Body of pancreas (tissue), 4 donors: ENCODE results near the gene PDZD7. TPM values are rescaled to one million over a fixed set of nuclear protein-coding genes. Genes with fewer than 3 reads are reported as not detected.

Experiments
- microRNA counts, 2 donors: library from miRNA; unstranded; fragments of <30 nt; microRNA quantifications; one replicate each; lab custom pipeline; 2017
- microRNA-seq, 2 donors: library from miRNA; unstranded; fragments of <30 nt; microRNA quantifications; one replicate each; pipeline ENCODE4, GENCODE V29; 2016; ENCODE audit warnings: borderline number of aligned reads in 2 of 2, borderline replicate concordance in 2 of 2
- small RNA-seq: library from RNA; depleted of rRNA; stranded (forward); fragments of <200 nt; gene quantifications from one replicate; pipeline ENCODE3, GENCODE V24; 2016
- total RNA-seq, 2 donors: library from RNA; depleted of rRNA; stranded (reverse); fragments of >200 nt; gene quantifications; one replicate each; pipeline ENCODE4 v1.1.0, GENCODE V29; 2016

The PDZD7 gene
- total RNA-seq, 2 donors from 2014 or later = 0.52 to 0.66 TPM

MicroRNA genes within 50 kb of the gene (microRNA counts, 767-probe panel; counts per million panel counts)
- microRNA hsa-miR-608 (lab: Ali Mortazavi, UCI) = 0 to 736 counts per million in 2 donors

Small RNAs within 50 kb of the gene (microRNA-seq; reads per million reads assigned to microRNA genes)
- 0 reads per million in 2 donors for gene MIR608

Small RNAs within 50 kb of the gene (small RNA-seq; reads per million reads assigned to genes)
- not detected for gene MIR608

Other genes starting within 250 kb of the PDZD7 start
- 10 to 100 TPM; 16.2 to 26.7 TPM for gene SLF2, start 118.2 kb downstream of the PDZD7 start, total RNA-seq
- 10 to 100 TPM; 10.5 to 12.5 TPM for gene SEMA4G, start 61.6 kb downstream of the PDZD7 start, total RNA-seq
- gene MRPL43, start 43.6 kb downstream of the PDZD7 start, total RNA-seq = 10 to 100 TPM; 53.7 to 90.5 TPM
- 1 to 10 TPM; 1.8 to 2.3 TPM for gene TWNK, start 43.6 kb downstream of the PDZD7 start, total RNA-seq
- gene LZTS2, start 31.3 kb downstream of the PDZD7 start, total RNA-seq = 10 to 100 TPM; 29.7 to 38.4 TPM
- 10 to 100 TPM; 23.4 to 61.7 TPM for gene SFXN3, start 105 bp upstream of the PDZD7 start, total RNA-seq
- gene KAZALD1, start 30.9 kb upstream of the PDZD7 start, total RNA-seq = 1 to 10 TPM; 1.6 to 1.8 TPM
- gene TLX1, start 100.2 kb upstream of the PDZD7 start, total RNA-seq = under 1 TPM in 1 of 2 donors, not detected in 1; 0.52 TPM
- not detected for gene LBX1, start 198.3 kb upstream of the PDZD7 start, total RNA-seq